ENCODE measurements around the gene SRSF4. TPM values are rescaled to one million over a fixed set of nuclear protein-coding genes. Genes with fewer than 3 reads are reported as not detected.
"Not testable (repeated sequence)": the region's sequence is repeated elsewhere in the genome, so short reads cannot be mapped to it uniquely, and the experiment has no call there.

Gene SRSF4
- total RNA-seq, 1 experiment from 2014 or later = 62.0 TPM

GRCh38 chr1:29113413-29114117 lies 68.1 kb downstream of the SRSF4 start:
- no peak for DNase-seq
- no TSS peak for BruUV-seq (replicated peaks)
- Histone ChIP-seq H3K9me2 (replicated peaks; ENCODE audit: low read length) (no peaks in the 10 kb centered on the region), H3K36me3 (ENCODE audit: low read depth, low read length) (no peaks in the 10 kb centered on the region), H3K27ac (ENCODE audit: low read length) (no peak overlapping the region), H3K9me3 (ENCODE audit: low read length) (no peaks in the 10 kb centered on the region), H3K27me3 (ENCODE audit: low read length) (no peaks in the 10 kb centered on the region), H3K79me2 (ENCODE audit: low read length) (no peaks in the 10 kb centered on the region), H3K4me1 (ENCODE audit: insufficient read depth, low read length) (no peaks in the 10 kb centered on the region), H2AFZ (ENCODE audit: low read length) (no peak overlapping the region), H3K4me3 (ENCODE audit: low read length) (no peak overlapping the region), H4K20me1 (ENCODE audit: low read length) (no peaks in the 10 kb centered on the region), H3F3A (ENCODE audit: low read length, unreplicated experiment) (no peaks in the 10 kb centered on the region), H3K4me2 (ENCODE audit: low read length) (no peak overlapping the region), H3K9ac (ENCODE audit: low read length) (no peak overlapping the region)
- ChIA-PET CTCF (no interaction called here), POLR2A (ENCODE audit: unreplicated experiment) (no interaction called here)
- ATAC-seq = no peak
- intact Hi-C loops (cut with micrococcal nuclease) = no loop called here
- TF ChIP-seq EZH2 (IDR thresholded peaks at IDR 0.05; ENCODE audit: low read length, unreplicated experiment) (no peak), EZH2phosphoT487 (IDR thresholded peaks at IDR 0.05; ENCODE audit: borderline replicate concordance, low read length) (no peak), CTCF (conservative IDR thresholded peaks at IDR 0.05; ENCODE audit: low read depth, low read length) (no peak)

GRCh38 chr1:29112705-29113412 lies 68.8 kb downstream of the SRSF4 start:
- Histone ChIP-seq H2AFZ (ENCODE audit: low read length) (no peak overlapping the region), H3K4me2 (ENCODE audit: low read length) (no peak overlapping the region), H3K9me2 (replicated peaks; ENCODE audit: low read length) (no peaks in the 10 kb centered on the region), H3K27ac (ENCODE audit: low read length) (no peak overlapping the region), H3K9me3 (ENCODE audit: low read length) (no peaks in the 10 kb centered on the region), H3K9ac (ENCODE audit: low read length) (no peak overlapping the region), H3F3A (ENCODE audit: low read length, unreplicated experiment) (no peaks in the 10 kb centered on the region), H3K27me3 (ENCODE audit: low read length) (no peaks in the 10 kb centered on the region), H4K20me1 (ENCODE audit: low read length) (no peaks in the 10 kb centered on the region), H3K79me2 (ENCODE audit: low read length) (no peaks in the 10 kb centered on the region), H3K4me1 (ENCODE audit: insufficient read depth, low read length) (no peaks in the 10 kb centered on the region), H3K36me3 (ENCODE audit: low read depth, low read length) (no peaks in the 10 kb centered on the region), H3K4me3 (ENCODE audit: low read length) (no peak overlapping the region)
- TF ChIP-seq EZH2phosphoT487 (IDR thresholded peaks at IDR 0.05; ENCODE audit: borderline replicate concordance, low read length) (no peak), EZH2 (IDR thresholded peaks at IDR 0.05; ENCODE audit: low read length, unreplicated experiment) (no peak), CTCF (conservative IDR thresholded peaks at IDR 0.05; ENCODE audit: low read depth, low read length) (no peak)
- ChIA-PET POLR2A (ENCODE audit: unreplicated experiment) (no interaction called here), CTCF (no interaction called here)
- DNase-seq = no peak
- intact Hi-C loops (cut with micrococcal nuclease) = no loop called here
- ATAC-seq = no peak
- BruUV-seq (replicated peaks) = no TSS peak

- POLR2A ChIA-PET (ENCODE audit: unreplicated experiment); H3K36me3 ChIP-seq (ENCODE audit: low read depth, low read length); intact Hi-C loops (cut with micrococcal nuclease); H3K9me3 ChIP-seq (ENCODE audit: low read length); H3K9ac ChIP-seq (ENCODE audit: low read length); CTCF ChIA-PET; BruUV-seq (replicated peaks); H3K27ac ChIP-seq (ENCODE audit: low read length); H2AFZ ChIP-seq (ENCODE audit: low read length); H3K4me1 ChIP-seq (ENCODE audit: insufficient read depth, low read length); H3K4me2 ChIP-seq (ENCODE audit: low read length); ATAC-seq; H3K27me3 ChIP-seq (ENCODE audit: low read length); H3F3A ChIP-seq (ENCODE audit: low read length, unreplicated experiment); H3K4me3 ChIP-seq (ENCODE audit: low read length); H3K9me2 ChIP-seq (replicated peaks; ENCODE audit: low read length); H3K79me2 ChIP-seq (ENCODE audit: low read length); H4K20me1 ChIP-seq (ENCODE audit: low read length); DNase-seq: not testable (repeated sequence)
Measured at GRCh38 chr1:29108041-29108440, 73.7 kb downstream of the SRSF4 start.
